CD4-positive, alpha-beta T cell (primary cell): ENCODE results near the gene HSPA9. TPM values are rescaled to one million over a fixed set of nuclear protein-coding genes. Genes with fewer than 3 reads are reported as not detected.

Experiments used
- ATAC-seq: fragments of 200-7000 bp; cut with Tn5 transposase; one replicate; pipeline ENCODE4 v1.10.0; 2022; ENCODE audit warnings: mild to moderate bottlenecking; ENCODE audit not compliant: poor library complexity
- CTCF ChIA-PET: fragments of 350-600 bp; sonication (Branson Sonifier 250); formaldehyde crosslinking; loops from one replicate; lab custom pipeline; 2021; ENCODE audit warnings: antibody characterized with exemption, inconsistent platforms; lab: Charles Lee
- POLR2A ChIA-PET: fragments of 350-600 bp; sonication (Branson Sonifier 250); formaldehyde crosslinking; loops from one replicate; lab custom pipeline; 2021; ENCODE audit warnings: antibody characterized with exemption, inconsistent platforms; lab: Charles Lee
- DNase-seq, 14 experiments: peaks; one replicate each; pipeline ENCODE4 v3.0.0-alpha.2; 2013 to 2020; ENCODE audit warnings: mixed read lengths in 2 of 14
- H3K27ac ChIP-seq, 2 donors: one replicate each; pipeline versions ENCODE4 v1.5.1 to v1.7.0; 2013; ENCODE audit warnings: low read length in 2 of 2, low read depth in 1 of 2, mild to moderate bottlenecking in 1 of 2
- H3K27me3 ChIP-seq, 2 experiments: 1 replicate in 1 of 2; 2 replicates in 1 of 2; pipeline versions ENCODE4 v1.6.1 to v1.7.0; 2013; ENCODE audit warnings: low read length in 2 of 2, control low read depth in 1 of 2, mild to moderate bottlenecking in 1 of 2, moderate library complexity in 1 of 2; ENCODE audit not compliant: insufficient read depth in 2 of 2, control insufficient read depth in 1 of 2
- H3K36me3 ChIP-seq: one replicate; pipeline ENCODE4 v1.6.1; 2013; ENCODE audit warnings: low read length, control low read depth; ENCODE audit not compliant: insufficient read depth
- H3K4me1 ChIP-seq: one replicate; pipeline ENCODE4 v1.6.1; 2013; ENCODE audit warnings: low read length, control low read depth; ENCODE audit not compliant: insufficient read depth
- H3K4me3 ChIP-seq: one replicate; pipeline ENCODE4 v1.5.1; 2013; ENCODE audit warnings: mild to moderate bottlenecking, low read length, moderate library complexity
- H3K9me3 ChIP-seq, 2 experiments: 1 replicate in 1 of 2; 2 replicates in 1 of 2; pipeline versions ENCODE4 v1.6.1 to v1.7.0; 2013; ENCODE audit warnings: low read length in 2 of 2, mild to moderate bottlenecking in 2 of 2, control low read depth in 1 of 2, moderate library complexity in 1 of 2; ENCODE audit not compliant: control insufficient read depth in 1 of 2, insufficient read depth in 1 of 2
- H3K27ac Mint-ChIP-seq: one replicate; pipeline ENCODE4 v1.8.0; 2020; ENCODE audit warnings: mixed read lengths
- H3K27me3 Mint-ChIP-seq: one replicate; pipeline ENCODE4 v1.8.0; 2021; ENCODE audit warnings: mixed read lengths
- H3K36me3 Mint-ChIP-seq: one replicate; pipeline ENCODE4 v1.8.0; 2021; ENCODE audit warnings: low read depth, mixed read lengths
- H3K4me1 Mint-ChIP-seq: one replicate; pipeline ENCODE4 v1.8.0; 2021; ENCODE audit warnings: low read depth, mixed read lengths
- H3K4me3 Mint-ChIP-seq: one replicate; pipeline ENCODE4 v1.8.0; 2020; ENCODE audit warnings: mild to moderate bottlenecking, mixed read lengths
- H3K9me3 Mint-ChIP-seq: one replicate; pipeline ENCODE4 v1.8.0; 2020; ENCODE audit warnings: mixed read lengths
- CTCF ChIP-seq: fragments of 200-600 bp; IDR thresholded peaks from one replicate; pipeline ENCODE4 v1.8.0; 2022; ENCODE audit warnings: antibody characterized with exemption, mild to moderate bottlenecking
- intact Hi-C, 2 experiments: fragments of 100-400 bp; cut with DNase I in 1 of 2; cut with micrococcal nuclease in 1 of 2; formaldehyde crosslinking; loops; one replicate each; pipeline versions ENCODE4 v1.15.1 to v1.9.0; 2023 to 2025; cut with DNase I, micrococcal nuclease
- total RNA-seq, 174 experiments: library from RNA in 2 of 174; stranded (reverse) in 2 of 174; gene quantifications; one replicate each; pipeline ENCODE4 v1.2.3 and lab custom pipeline; 2021 to 2026

Gene HSPA9
- total RNA-seq, 2 experiments from 2014 or later: 354 to 366 TPM

GRCh38 chr5:138553437-138554095 lies 21.6 kb downstream of the HSPA9 start:
- Histone ChIP-seq H3K4me3 (no peak overlapping the region), H3K27ac (no peak overlapping the region), H3K27me3 (no peaks in the 10 kb centered on the region), H3K36me3 (peaks cover 52% of the 10 kb centered on the region), H3K9me3 (no peaks in the 10 kb centered on the region), H3K4me1 (no peaks in the 10 kb centered on the region)
- H3K9me3 Mint-ChIP-seq: no peaks in the 10 kb centered on the region
- intact Hi-C loops: no loop called here
- TF ChIP-seq CTCF: no peak
- CTCF ChIA-PET: interaction anchor here (0.8 kb wide), 1 partner anchor 202 kb away, joined by 4 read pairs; no protein-coding TSS in a partner anchor
- ATAC-seq (no peak), DNase-seq (no peak)
- no peak overlapping the region for H3K4me3 Mint-ChIP-seq
- peaks cover 63% of the 10 kb centered on the region for H3K36me3 Mint-ChIP-seq
- H3K27ac Mint-ChIP-seq: peak overlapping the region; percentile 42
- H3K27me3 Mint-ChIP-seq: no peaks in the 10 kb centered on the region
- H3K4me1 Mint-ChIP-seq: peaks cover 17% of the 10 kb centered on the region
- POLR2A ChIA-PET: interaction anchor here (2.6 to 3.0 kb wide), 2 partner anchors 10 to 22 kb away, joined by 7 to 18 read pairs; partner anchors contain the start of genes ETF1 and HSPA9

DNA sequence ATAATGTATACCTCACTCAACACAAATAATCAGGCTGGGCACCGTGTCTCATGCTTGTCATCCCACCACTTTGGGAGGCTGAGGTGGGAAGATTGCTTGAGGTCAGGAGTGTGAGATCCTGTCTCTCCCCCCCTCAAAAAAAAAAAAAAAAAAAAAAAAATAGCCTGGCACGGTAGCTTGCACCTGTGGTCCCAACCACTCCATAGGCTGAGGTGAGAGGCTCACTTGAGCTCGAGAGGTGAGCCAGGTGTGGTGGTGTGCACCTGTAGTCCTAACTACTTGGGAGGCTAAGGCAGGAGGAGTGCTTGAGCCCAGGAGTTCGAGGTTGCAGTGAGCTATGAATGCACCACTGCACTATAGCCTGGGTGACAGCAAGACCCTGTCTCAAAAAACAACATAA lies 22.5 kb downstream of the HSPA9 start:
- no peak for TF ChIP-seq CTCF

DNA sequence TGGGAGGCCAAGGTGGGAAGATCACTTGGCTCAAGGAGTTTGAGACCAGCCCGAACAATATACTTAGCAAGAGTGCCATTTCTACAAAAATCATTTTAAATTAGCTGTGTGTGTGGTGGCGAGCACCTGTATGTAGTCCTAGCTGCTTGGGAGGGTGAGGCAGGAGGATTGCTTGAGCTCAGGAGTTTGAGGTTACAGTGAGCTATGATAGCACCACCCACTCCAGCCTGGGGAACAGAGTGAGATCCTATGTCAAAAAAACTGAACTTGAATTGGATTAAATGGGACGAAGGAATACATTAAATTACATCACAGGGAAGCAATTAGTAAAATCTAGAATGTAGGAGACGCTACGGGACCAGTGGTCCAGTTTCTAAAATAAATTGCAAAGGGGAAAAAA lies 25.8 kb downstream of the HSPA9 start:
- H3K4me3 ChIP-seq: no peak overlapping the region
- Mint-ChIP-seq H3K9me3 (no peaks in the 10 kb centered on the region), H3K27me3 (no peaks in the 10 kb centered on the region), H3K27ac (no peak overlapping the region), H3K4me1 (peaks cover 50% of the 10 kb centered on the region), H3K4me3 (no peak overlapping the region), H3K36me3 (peaks cover 35% of the 10 kb centered on the region)
- peaks cover 38% of the 10 kb centered on the region for H3K4me1 ChIP-seq
- intact Hi-C loops: loop anchor here (10.0 kb wide), 4 partner anchors 55 to 645 kb away; partner anchors contain the start of genes CDC23 (in 1 of the 2) and SIL1 (in 1 of the 2)
- peaks cover 16% of the 10 kb centered on the region for H3K36me3 ChIP-seq
- ChIA-PET POLR2A (interaction anchor here (0.9 kb wide), 1 partner anchor 26 kb away, joined by 3 read pairs; no protein-coding TSS in a partner anchor), CTCF (interaction anchor here (1.4 to 2.4 kb wide), 3 partner anchors 26 to 197 kb away, joined by 3 to 13 read pairs (median 11); partner anchors contain the start of gene HSPA9)
- H3K27me3 ChIP-seq: no peaks in the 10 kb centered on the region
- DNase-seq: no peak
- no peak for ATAC-seq
- H3K9me3 ChIP-seq: no peaks in the 10 kb centered on the region
- no peak overlapping the region for H3K27ac ChIP-seq
- no peak for TF ChIP-seq CTCF

More for the DNA sequence above, 22.5 kb downstream of the HSPA9 start:
- Histone ChIP-seq H3K4me1 (peaks cover 8% of the 10 kb centered on the region), H3K4me3 (no peak overlapping the region), H3K36me3 (peaks cover 44% of the 10 kb centered on the region), H3K27me3 (no peaks in the 10 kb centered on the region), H3K9me3 (no peaks in the 10 kb centered on the region), H3K27ac (peak overlapping the region in 1 of 2 donors; percentile 10)
- ChIA-PET CTCF (no interaction called here), POLR2A (interaction anchor here (2.6 to 3.0 kb wide), 2 partner anchors 9 to 23 kb away, joined by 7 to 18 read pairs; partner anchors contain the start of genes ETF1 and HSPA9)
- Mint-ChIP-seq H3K36me3 (peaks cover 61% of the 10 kb centered on the region), H3K4me1 (peaks cover 26% of the 10 kb centered on the region), H3K9me3 (no peaks in the 10 kb centered on the region), H3K27ac (no peak overlapping the region), H3K27me3 (no peaks in the 10 kb centered on the region), H3K4me3 (no peak overlapping the region)
- no peak for DNase-seq
- intact Hi-C loops: no loop called here
- no peak for ATAC-seq
